ENCODE results near the gene CDC42BPA. TPM values are rescaled to one million over a fixed set of nuclear protein-coding genes. Genes with fewer than 3 reads are reported as not detected.
"Not testable (repeated sequence)": the region's sequence is repeated elsewhere in the genome, so short reads cannot be mapped to it uniquely, and the experiment has no call there.

CDC42BPA gene
- total RNA-seq, 1 experiment from 2014 or later = 32.0 TPM

- BruUV-seq (replicated peaks) = no TSS peak
- Histone ChIP-seq H3K79me2 (ENCODE audit: low read length) (no peaks in the 10 kb centered on the region), H3K4me2 (ENCODE audit: low read length) (no peak overlapping the region), H3K27ac (ENCODE audit: low read length) (no peak overlapping the region), H2AFZ (ENCODE audit: low read length) (no peak overlapping the region), H3K9me3 (ENCODE audit: low read length) (no peaks in the 10 kb centered on the region), H3K36me3 (ENCODE audit: low read depth, low read length) (no peaks in the 10 kb centered on the region), H4K20me1 (ENCODE audit: low read length) (no peaks in the 10 kb centered on the region), H3K9ac (ENCODE audit: low read length) (no peak overlapping the region), H3F3A (ENCODE audit: low read length, unreplicated experiment) (peaks cover 10% of the 10 kb centered on the region), H3K4me3 (ENCODE audit: low read length) (no peak overlapping the region), H3K9me2 (replicated peaks; ENCODE audit: low read length) (no peaks in the 10 kb centered on the region), H3K27me3 (ENCODE audit: low read length) (no peaks in the 10 kb centered on the region), H3K4me1 (ENCODE audit: insufficient read depth, low read length) (peaks cover 16% of the 10 kb centered on the region)
- intact Hi-C loops (cut with micrococcal nuclease) = no loop called here
- TF ChIP-seq CTCF (conservative IDR thresholded peaks at IDR 0.05; ENCODE audit: low read depth, low read length) (no peak), EZH2phosphoT487 (IDR thresholded peaks at IDR 0.05; ENCODE audit: borderline replicate concordance, low read length) (no peak), EZH2 (IDR thresholded peaks at IDR 0.05; ENCODE audit: low read length, unreplicated experiment) (no peak)
- ATAC-seq (no peak), DNase-seq (no peak)
- ChIA-PET CTCF (interaction anchor here (0.6 kb wide), 1 partner anchor 93 kb away, joined by 9 read pairs; no protein-coding TSS in a partner anchor), POLR2A (ENCODE audit: unreplicated experiment) (no interaction called here)
Measured at GRCh38 chr1:227342075-227342829, 24.0 kb upstream of the CDC42BPA start.

- H4K20me1 ChIP-seq (ENCODE audit: low read length); H3K4me1 ChIP-seq (ENCODE audit: insufficient read depth, low read length); H3K9ac ChIP-seq (ENCODE audit: low read length); intact Hi-C loops (cut with micrococcal nuclease); DNase-seq; H3F3A ChIP-seq (ENCODE audit: low read length, unreplicated experiment); BruUV-seq (replicated peaks); H3K79me2 ChIP-seq (ENCODE audit: low read length); ATAC-seq; H3K27me3 ChIP-seq (ENCODE audit: low read length); H3K4me3 ChIP-seq (ENCODE audit: low read length); H2AFZ ChIP-seq (ENCODE audit: low read length); H3K9me2 ChIP-seq (replicated peaks; ENCODE audit: low read length); CTCF ChIA-PET; H3K27ac ChIP-seq (ENCODE audit: low read length); H3K36me3 ChIP-seq (ENCODE audit: low read depth, low read length); H3K4me2 ChIP-seq (ENCODE audit: low read length); POLR2A ChIA-PET (ENCODE audit: unreplicated experiment): not testable (repeated sequence)
- H3K9me3 ChIP-seq (ENCODE audit: low read length) = peaks cover 11% of the 10 kb centered on the region
Measured at GRCh38 chr1:227336136-227336535, 17.8 kb upstream of the CDC42BPA start.

- H3K27ac ChIP-seq (ENCODE audit: low read length) = no peak overlapping the region
Measured at GRCh38 chr1:227335242-227336020, 17.1 kb upstream of the CDC42BPA start.

More at GRCh38 chr1:227335242-227336020, 17.1 kb upstream of the CDC42BPA start:
- H4K20me1 ChIP-seq (ENCODE audit: low read length) = no peaks in the 10 kb centered on the region
- no peaks in the 10 kb centered on the region for H3K36me3 ChIP-seq (ENCODE audit: low read depth, low read length)
- intact Hi-C loops (cut with micrococcal nuclease) = no loop called here
- no peaks in the 10 kb centered on the region for H3F3A ChIP-seq (ENCODE audit: low read length, unreplicated experiment)
- peaks cover 11% of the 10 kb centered on the region for H3K9me3 ChIP-seq (ENCODE audit: low read length)
- no TSS peak for BruUV-seq (replicated peaks)
- H3K79me2 ChIP-seq (ENCODE audit: low read length) = no peaks in the 10 kb centered on the region
- no peak overlapping the region for H3K9ac ChIP-seq (ENCODE audit: low read length)
- TF ChIP-seq EZH2 (IDR thresholded peaks at IDR 0.05; ENCODE audit: low read length, unreplicated experiment) = no peak
- TF ChIP-seq EZH2phosphoT487 (IDR thresholded peaks at IDR 0.05; ENCODE audit: borderline replicate concordance, low read length) = no peak
- TF ChIP-seq CTCF (conservative IDR thresholded peaks at IDR 0.05; ENCODE audit: low read depth, low read length) = no peak
- no peak overlapping the region for H2AFZ ChIP-seq (ENCODE audit: low read length)
- CTCF ChIA-PET = no interaction called here
- no peaks in the 10 kb centered on the region for H3K4me1 ChIP-seq (ENCODE audit: insufficient read depth, low read length)
- no peak overlapping the region for H3K4me3 ChIP-seq (ENCODE audit: low read length)
- no peaks in the 10 kb centered on the region for H3K27me3 ChIP-seq (ENCODE audit: low read length)
- DNase-seq (no peak), ATAC-seq (no peak)
- POLR2A ChIA-PET (ENCODE audit: unreplicated experiment) = no interaction called here
- no peak overlapping the region for H3K4me2 ChIP-seq (ENCODE audit: low read length)
- H3K9me2 ChIP-seq (replicated peaks; ENCODE audit: low read length) = no peaks in the 10 kb centered on the region
